Colonic mucosa (tissue), 4 donors: Measurements from ENCODE around the gene PDHX. TPM values are rescaled to one million over a fixed set of nuclear protein-coding genes. Genes with fewer than 3 reads are reported as not detected.
A peak's percentile ranks its signal among the peaks of the same experiment; 100 is the strongest.

ENCODE experiments used
- DNase-seq: peaks from one replicate; pipeline ENCODE4 v3.0.0-alpha.2; 2020
- H3K27ac ChIP-seq: fragments of 200-600 bp; one replicate; pipeline ENCODE4 v1.8.0; 2021
- H3K27me3 ChIP-seq: fragments of 200-600 bp; one replicate; pipeline ENCODE4 v1.8.0; 2021
- H3K36me3 ChIP-seq: fragments of 200-600 bp; one replicate; pipeline ENCODE4 v1.8.0; 2021
- H3K4me1 ChIP-seq: fragments of 200-600 bp; one replicate; pipeline ENCODE4 v1.8.0; 2021; ENCODE audit warnings: mild to moderate bottlenecking
- H3K4me3 ChIP-seq: fragments of 200-600 bp; one replicate; pipeline ENCODE4 v1.8.0; 2021
- H3K9ac ChIP-seq, 2 donors: one replicate each; pipeline ENCODE4 v1.7.0; 2013; ENCODE audit warnings: control low read depth in 2 of 2, low read depth in 2 of 2, low read length in 2 of 2
- H3K9me3 ChIP-seq: fragments of 200-600 bp; one replicate; pipeline ENCODE4 v1.8.0; 2021
- CTCF ChIP-seq: fragments of 200-600 bp; IDR thresholded peaks from one replicate; pipeline ENCODE4 v1.8.0; 2022; ENCODE audit warnings: antibody characterized with exemption, mild to moderate bottlenecking
- intact Hi-C: fragments of 100-400 bp; cut with DNase I; formaldehyde crosslinking; loops from one replicate; pipeline ENCODE4 v1.14.1; 2022
- total RNA-seq, 2 donors: library from RNA; stranded (reverse); fragmentation: NEBNext Ultra II Directional in 1 of 2; extraction: Animal tissue kit (Norgen Biotek cat#: 25700) in 1 of 2; gene quantifications; one replicate each; pipeline ENCODE4 v1.2.1, GENCODE V29; 2021
- donor health status: healthy.
- donor health status: DM: no; HTN: no; CAD: no.
- donor health status: DM: no; HTN: no; CAD: no.

The PDHX gene
- total RNA-seq, 2 donors from 2014 or later = 55.2 to 57.2 TPM

- intact Hi-C loops = no loop called here
- no peak for TF ChIP-seq CTCF
Measured at GRCh38 chr11:35038211-35038928, 122.0 kb downstream of the PDHX start.

GRCh38 chr11:35039076-35039475 lies 122.7 kb downstream of the PDHX start:
- Histone ChIP-seq H3K9ac (no peak overlapping the region), H3K27me3 (no peaks in the 10 kb centered on the region), H3K4me3 (no peak overlapping the region), H3K4me1 (no peaks in the 10 kb centered on the region), H3K36me3 (no peaks in the 10 kb centered on the region), H3K27ac (no peak overlapping the region), H3K9me3 (no peaks in the 10 kb centered on the region)
- TF ChIP-seq CTCF = no peak
- intact Hi-C loops = no loop called here
- no peak for DNase-seq

More at GRCh38 chr11:35038211-35038928, 122.0 kb downstream of the PDHX start:
- H3K4me3 ChIP-seq = no peak overlapping the region
- no peaks in the 10 kb centered on the region for H3K4me1 ChIP-seq
- DNase-seq = no peak
- H3K9ac ChIP-seq = no peak overlapping the region
- no peaks in the 10 kb centered on the region for H3K9me3 ChIP-seq
- no peaks in the 10 kb centered on the region for H3K36me3 ChIP-seq
- H3K27ac ChIP-seq = no peak overlapping the region
- no peaks in the 10 kb centered on the region for H3K27me3 ChIP-seq

- Histone ChIP-seq H3K9ac (no peak overlapping the region), H3K36me3 (no peaks in the 10 kb centered on the region), H3K9me3 (no peaks in the 10 kb centered on the region), H3K27me3 (no peaks in the 10 kb centered on the region), H3K4me1 (no peaks in the 10 kb centered on the region), H3K4me3 (no peak overlapping the region), H3K27ac (peak overlapping the region; percentile 25)
- no peak for TF ChIP-seq CTCF
- intact Hi-C loops = no loop called here
- no peak for DNase-seq
Measured at GRCh38 chr11:35040221-35040942, 124.0 kb downstream of the PDHX start.

GRCh38 chr11:35041070-35041554 lies 124.7 kb downstream of the PDHX start:
- no peak for DNase-seq
- Histone ChIP-seq H3K27ac (peak overlapping the region; percentile 25), H3K4me1 (no peaks in the 10 kb centered on the region), H3K9me3 (no peaks in the 10 kb centered on the region), H3K36me3 (no peaks in the 10 kb centered on the region), H3K4me3 (no peak overlapping the region), H3K9ac (no peak overlapping the region), H3K27me3 (no peaks in the 10 kb centered on the region)
- intact Hi-C loops = no loop called here
- TF ChIP-seq CTCF = no peak

GRCh38 chr11:35042224-35042623 lies 125.8 kb downstream of the PDHX start:
- no peaks in the 10 kb centered on the region for H3K9me3 ChIP-seq
- H3K4me3 ChIP-seq = no peak overlapping the region
- no peaks in the 10 kb centered on the region for H3K36me3 ChIP-seq
- H3K27ac ChIP-seq = no peak overlapping the region
- DNase-seq = no peak
- no peak for TF ChIP-seq CTCF
- no peaks in the 10 kb centered on the region for H3K4me1 ChIP-seq
- no peaks in the 10 kb centered on the region for H3K27me3 ChIP-seq
- no peak overlapping the region for H3K9ac ChIP-seq
- intact Hi-C loops = no loop called here
